ENCODE measurements around the gene CRTC1.

GRCh38 chr19:18655173-18655844, 28.2 kb upstream of the CRTC1 start:
- TF ChIP-seq, protein P1, sequence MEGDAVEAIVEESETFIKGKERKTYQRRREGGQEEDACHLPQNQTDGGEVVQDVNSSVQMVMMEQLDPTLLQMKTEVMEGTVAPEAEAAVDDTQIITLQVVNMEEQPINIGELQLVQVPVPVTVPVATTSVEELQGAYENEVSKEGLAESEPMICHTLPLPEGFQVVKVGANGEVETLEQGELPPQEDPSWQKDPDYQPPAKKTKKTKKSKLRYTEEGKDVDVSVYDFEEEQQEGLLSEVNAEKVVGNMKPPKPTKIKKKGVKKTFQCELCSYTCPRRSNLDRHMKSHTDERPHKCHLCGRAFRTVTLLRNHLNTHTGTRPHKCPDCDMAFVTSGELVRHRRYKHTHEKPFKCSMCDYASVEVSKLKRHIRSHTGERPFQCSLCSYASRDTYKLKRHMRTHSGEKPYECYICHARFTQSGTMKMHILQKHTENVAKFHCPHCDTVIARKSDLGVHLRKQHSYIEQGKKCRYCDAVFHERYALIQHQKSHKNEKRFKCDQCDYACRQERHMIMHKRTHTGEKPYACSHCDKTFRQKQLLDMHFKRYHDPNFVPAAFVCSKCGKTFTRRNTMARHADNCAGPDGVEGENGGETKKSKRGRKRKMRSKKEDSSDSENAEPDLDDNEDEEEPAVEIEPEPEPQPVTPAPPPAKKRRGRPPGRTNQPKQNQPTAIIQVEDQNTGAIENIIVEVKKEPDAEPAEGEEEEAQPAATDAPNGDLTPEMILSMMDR (IDR thresholded peaks at IDR 0.05; ENCODE audit: low read length): no peak
- no peak for TF ChIP-seq EZH2 (optimal IDR thresholded peaks at IDR 0.05; ENCODE audit: low read depth, low read length)
- no peak for TF ChIP-seq EZH2phosphoT487 (IDR thresholded peaks at IDR 0.05; ENCODE audit: low read length)

Measured in MM.1S (cell line).